Spleen (tissue), 11 donors: ENCODE results near the gene NKX2-4. TPM values are rescaled to one million over a fixed set of nuclear protein-coding genes. Genes with fewer than 3 reads are reported as not detected.

Source experiments
- DNase-seq: peaks from one replicate; pipeline ENCODE4 v3.0.0-alpha.2; 2020
- H3K27ac ChIP-seq, 8 donors: fragments of 200-600 bp; sonication (generic) in 7 of 8; 1 replicate in 4 of 8; 2 replicates in 4 of 8; pipeline versions ENCODE4 v1.5.0 to v1.8.0; 2016 to 2021; ENCODE audit warnings: inconsistent platforms in 4 of 8, mild to moderate bottlenecking in 4 of 8, moderate library complexity in 1 of 8
- H3K27me3 ChIP-seq, 7 donors: fragments of 200-600 bp; sonication (generic) in 6 of 7; replicated peaks in 1 of 7; 1 replicate in 4 of 7; 2 replicates in 3 of 7; pipeline versions ENCODE4 v1.5.0 to v1.8.0; 2016 to 2021; ENCODE audit warnings: inconsistent platforms in 3 of 7, mild to moderate bottlenecking in 1 of 7
- H3K36me3 ChIP-seq, 6 donors: fragments of 200-600 bp; sonication (generic) in 5 of 6; 1 replicate in 4 of 6; 2 replicates in 2 of 6; pipeline versions ENCODE4 v1.5.0 to v1.8.0; 2016 to 2021; ENCODE audit warnings: inconsistent platforms in 2 of 6
- H3K4me1 ChIP-seq, 6 donors: fragments of 200-600 bp; sonication (generic) in 5 of 6; 1 replicate in 3 of 6; 2 replicates in 3 of 6; pipeline versions ENCODE4 v1.5.0 to v1.8.0; 2016 to 2021; ENCODE audit warnings: inconsistent platforms in 3 of 6
- H3K4me3 ChIP-seq, 8 donors: fragments of 200-600 bp; sonication (generic) in 7 of 8; 1 replicate in 4 of 8; 2 replicates in 4 of 8; pipeline versions ENCODE4 v1.5.0 to v1.8.0; 2016 to 2021; ENCODE audit warnings: inconsistent platforms in 4 of 8, mild to moderate bottlenecking in 4 of 8, moderate library complexity in 2 of 8
- H3K9me3 ChIP-seq, 8 donors: fragments of 200-600 bp; sonication (generic) in 7 of 8; 1 replicate in 4 of 8; 2 replicates in 4 of 8; pipeline versions ENCODE4 v1.5.0 to v1.8.0; 2016 to 2021; ENCODE audit warnings: inconsistent platforms in 4 of 8
- POLR2A ChIP-seq, 3 donors: fragments of 450-650 bp; IDR thresholded peaks; one replicate each; pipeline ENCODE4 v1.5.1; 2017; ENCODE audit warnings: antibody characterized with exemption in 3 of 3, mild to moderate bottlenecking in 1 of 3
- POLR2AphosphoS5 ChIP-seq, 3 donors: sonication (generic); formaldehyde crosslinking; IDR thresholded peaks; one replicate each; pipeline ENCODE4 v1.5.1; 2017; ENCODE audit warnings: antibody characterized with exemption in 3 of 3
- WGBS, 5 donors: extraction: QIAGEN DNeasy Blood & Tissue Kit in 3 of 5; methylation state at CpG; one replicate each; pipeline versions ENCODE4 v1.1.5 to v1.1.7; 2013 to 2018; 5-methylcytosine and 5-hydroxymethylcytosine counted together
- intact Hi-C: fragments of 100-400 bp; cut with DNase I; formaldehyde crosslinking; loops from one replicate; pipeline ENCODE4 v1.15.0; 2023; ENCODE audit warnings: low total_unique reads
- polyA plus RNA-seq, 3 donors: library from polyadenylated mRNA; stranded (reverse); fragments of 200-250 nt; gene quantifications; one replicate each; pipeline ENCODE4 v1.2.1, GENCODE V29; 2013
- total RNA-seq, 7 donors: library from RNA; depleted of rRNA in 3 of 7; stranded (reverse); fragments of >200 nt in 3 of 7; fragmentation: NEBNext Ultra II Directional in 4 of 7; extraction: Animal tissue kit (Norgen Biotek cat#: 25700) in 4 of 7; gene quantifications; one replicate each; pipeline versions ENCODE4 v1.1.0 to v1.2.1, GENCODE V29; 2016 to 2021
- TF ChIP-seq, protein P1 (sequence below), 11 experiments: fragments of 200-600 bp in 7 of 11; fragments of 450-650 bp in 4 of 11; sonication (generic) in 4 of 11; IDR thresholded peaks in 8 of 11; conservative IDR thresholded peaks in 3 of 11; 1 replicate in 7 of 11; 2 replicates in 4 of 11; pipeline versions ENCODE4 v1.4.0 to v1.8.0; 2016 to 2021; ENCODE audit warnings: antibody characterized with exemption in 11 of 11, inconsistent platforms in 4 of 11, mild to moderate bottlenecking in 1 of 11
- donor health status: healthy with polysubstance abuse.
- donor health status: DM: no; HTN: no; CAD: no; lungs with moderate emphysema.
- donor health status: DM: no; HTN: no; CAD: no.
- donor health status: Bipolar disorder and iron deficiency.
- donor health status: healthy.
- donor health status: DM: no; HTN: no; CAD: no.
- donor health status: DM: yes; HTN: yes; CAD: no.

The NKX2-4 gene
- total and polyA plus RNA-seq, 10 donors = not detected

DNA sequence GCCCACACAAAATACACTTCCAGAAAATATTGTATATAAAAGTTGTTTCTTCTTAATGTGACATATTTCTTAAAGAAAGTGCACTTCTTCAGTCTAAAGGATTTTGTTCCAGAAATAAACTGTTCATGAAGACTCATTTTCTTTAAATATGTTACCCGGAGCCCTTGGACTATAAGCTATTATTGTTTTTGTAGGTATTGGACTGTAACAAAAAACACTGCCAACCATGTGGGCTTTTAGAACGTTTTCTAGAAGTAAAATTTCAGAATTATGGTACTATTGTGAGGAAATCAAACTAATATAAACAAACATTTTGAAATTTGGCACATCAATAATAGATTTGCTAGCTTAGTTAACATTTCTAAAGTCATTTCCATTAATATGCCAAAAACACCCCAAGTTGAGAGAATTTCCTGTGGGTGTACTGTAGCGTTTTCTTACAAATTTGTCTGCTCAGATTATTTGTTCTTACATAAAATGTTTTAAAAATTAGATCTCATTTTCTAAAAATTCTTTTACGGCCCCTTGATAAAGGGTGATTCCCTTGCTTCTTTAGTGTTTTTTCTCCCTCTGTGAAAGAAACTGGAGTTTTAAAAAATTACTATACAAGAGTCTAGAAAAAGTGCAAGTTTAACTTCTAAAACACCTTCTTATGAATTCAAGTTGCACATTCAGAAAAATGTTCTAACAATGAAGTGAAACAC is 3.4 kb downstream of the NKX2-4 start:
- intact Hi-C loops = no loop called here
- H3K36me3 ChIP-seq = peaks cover 0 to 21% (median 15%) of the 10 kb centered on the region in 6 donors
- H3K4me3 ChIP-seq = no peak overlapping the region
- no peaks in the 10 kb centered on the region for H3K9me3 ChIP-seq
- peaks cover 0 to 48% (median 25%) of the 10 kb centered on the region in 6 donors for H3K4me1 ChIP-seq
- 38 to 50% (median 39%) methylated on average over 4 of the region's 4 CpGs for WGBS, 5 donors
- no peak for DNase-seq
- H3K27me3 ChIP-seq = peaks cover 7 to 85% (median 80%) of the 10 kb centered on the region in 7 donors
- H3K27ac ChIP-seq = no peak overlapping the region
- TF ChIP-seq POLR2A (IDR thresholded peaks at IDR 0.05) (no peak), POLR2AphosphoS5 (IDR thresholded peaks at IDR 0.05) (no peak)
- TF ChIP-seq, protein P1, sequence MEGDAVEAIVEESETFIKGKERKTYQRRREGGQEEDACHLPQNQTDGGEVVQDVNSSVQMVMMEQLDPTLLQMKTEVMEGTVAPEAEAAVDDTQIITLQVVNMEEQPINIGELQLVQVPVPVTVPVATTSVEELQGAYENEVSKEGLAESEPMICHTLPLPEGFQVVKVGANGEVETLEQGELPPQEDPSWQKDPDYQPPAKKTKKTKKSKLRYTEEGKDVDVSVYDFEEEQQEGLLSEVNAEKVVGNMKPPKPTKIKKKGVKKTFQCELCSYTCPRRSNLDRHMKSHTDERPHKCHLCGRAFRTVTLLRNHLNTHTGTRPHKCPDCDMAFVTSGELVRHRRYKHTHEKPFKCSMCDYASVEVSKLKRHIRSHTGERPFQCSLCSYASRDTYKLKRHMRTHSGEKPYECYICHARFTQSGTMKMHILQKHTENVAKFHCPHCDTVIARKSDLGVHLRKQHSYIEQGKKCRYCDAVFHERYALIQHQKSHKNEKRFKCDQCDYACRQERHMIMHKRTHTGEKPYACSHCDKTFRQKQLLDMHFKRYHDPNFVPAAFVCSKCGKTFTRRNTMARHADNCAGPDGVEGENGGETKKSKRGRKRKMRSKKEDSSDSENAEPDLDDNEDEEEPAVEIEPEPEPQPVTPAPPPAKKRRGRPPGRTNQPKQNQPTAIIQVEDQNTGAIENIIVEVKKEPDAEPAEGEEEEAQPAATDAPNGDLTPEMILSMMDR (IDR thresholded peaks at IDR 0.05 in 8 of 11, conservative IDR thresholded peaks at IDR 0.05 in 3 of 11) = no peak

DNA sequence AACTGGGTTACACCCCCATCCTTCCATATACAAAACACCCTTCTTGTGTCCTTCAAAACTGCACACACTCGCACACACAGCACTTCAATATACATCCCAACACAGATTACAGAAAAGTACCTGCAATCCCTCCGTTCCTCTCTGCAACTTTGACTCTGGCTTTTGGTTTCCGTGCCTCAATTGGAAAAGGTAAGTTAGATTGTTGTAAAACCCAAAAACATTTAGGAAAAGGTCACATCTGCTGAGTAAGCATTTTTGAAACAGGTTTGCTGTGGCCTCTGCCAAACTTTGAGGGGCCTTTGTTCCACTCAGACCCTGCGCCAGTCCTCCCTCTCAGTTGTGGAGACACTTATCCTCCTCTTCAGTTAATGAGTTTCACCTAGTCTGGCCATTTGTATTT is 4.2 kb downstream of the NKX2-4 start:
- 31 to 42% (median 36%) methylated on average over 4 of the region's 4 CpGs for WGBS, 5 donors
- DNase-seq = no peak
- H3K27me3 ChIP-seq = peaks cover 7 to 77% (median 72%) of the 10 kb centered on the region in 7 donors

DNA sequence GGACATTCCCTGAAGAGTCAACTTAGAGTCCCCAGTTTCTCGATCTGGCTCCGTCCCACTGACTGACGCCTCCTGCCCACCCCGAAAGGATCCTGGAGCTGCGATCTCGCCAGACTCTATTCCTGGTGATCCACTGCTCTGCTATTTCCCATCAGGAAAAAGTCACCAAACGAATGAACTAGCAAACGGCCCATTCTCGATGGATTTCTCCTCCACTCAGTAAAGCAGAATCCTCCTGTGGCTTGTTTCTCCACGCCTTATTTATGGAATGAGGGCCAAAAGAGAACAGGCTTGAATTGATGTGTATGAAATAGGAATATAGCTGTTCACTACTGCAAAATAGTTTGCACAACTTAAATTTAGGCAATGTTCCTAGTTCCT is 5.4 kb downstream of the NKX2-4 start:
- no peak overlapping the region for H3K27ac ChIP-seq
- no peak overlapping the region for H3K4me3 ChIP-seq
- DNase-seq = no peak
- intact Hi-C loops = no loop called here
- TF ChIP-seq POLR2AphosphoS5 (IDR thresholded peaks at IDR 0.05) (no peak), POLR2A (IDR thresholded peaks at IDR 0.05) (no peak)
- TF ChIP-seq, protein P1 (IDR thresholded peaks at IDR 0.05 in 8 of 11, conservative IDR thresholded peaks at IDR 0.05 in 3 of 11) = no peak
- WGBS, 5 donors = 14 to 25% (median 16%) methylated on average over 10 of the region's 10 CpGs
- H3K9me3 ChIP-seq = no peaks in the 10 kb centered on the region
- H3K4me1 ChIP-seq = peaks cover 0 to 39% (median 22%) of the 10 kb centered on the region in 6 donors
- peaks cover 7 to 65% (median 60%) of the 10 kb centered on the region in 7 donors for H3K27me3 ChIP-seq
- peaks cover 0 to 41% (median 27%) of the 10 kb centered on the region in 6 donors for H3K36me3 ChIP-seq

More for the DNA sequence above, 4.2 kb downstream of the NKX2-4 start:
- Histone ChIP-seq H3K9me3 (no peaks in the 10 kb centered on the region), H3K27ac (no peak overlapping the region), H3K4me1 (peaks cover 0 to 48% (median 25%) of the 10 kb centered on the region in 6 donors), H3K36me3 (peaks cover 0 to 29% (median 19%) of the 10 kb centered on the region in 6 donors), H3K4me3 (no peak overlapping the region)
- no peak for TF ChIP-seq POLR2A (IDR thresholded peaks at IDR 0.05)
- TF ChIP-seq POLR2AphosphoS5 (IDR thresholded peaks at IDR 0.05) = no peak
- TF ChIP-seq, protein P1 (IDR thresholded peaks at IDR 0.05 in 8 of 11, conservative IDR thresholded peaks at IDR 0.05 in 3 of 11) = no peak
- intact Hi-C loops = no loop called here

DNA sequence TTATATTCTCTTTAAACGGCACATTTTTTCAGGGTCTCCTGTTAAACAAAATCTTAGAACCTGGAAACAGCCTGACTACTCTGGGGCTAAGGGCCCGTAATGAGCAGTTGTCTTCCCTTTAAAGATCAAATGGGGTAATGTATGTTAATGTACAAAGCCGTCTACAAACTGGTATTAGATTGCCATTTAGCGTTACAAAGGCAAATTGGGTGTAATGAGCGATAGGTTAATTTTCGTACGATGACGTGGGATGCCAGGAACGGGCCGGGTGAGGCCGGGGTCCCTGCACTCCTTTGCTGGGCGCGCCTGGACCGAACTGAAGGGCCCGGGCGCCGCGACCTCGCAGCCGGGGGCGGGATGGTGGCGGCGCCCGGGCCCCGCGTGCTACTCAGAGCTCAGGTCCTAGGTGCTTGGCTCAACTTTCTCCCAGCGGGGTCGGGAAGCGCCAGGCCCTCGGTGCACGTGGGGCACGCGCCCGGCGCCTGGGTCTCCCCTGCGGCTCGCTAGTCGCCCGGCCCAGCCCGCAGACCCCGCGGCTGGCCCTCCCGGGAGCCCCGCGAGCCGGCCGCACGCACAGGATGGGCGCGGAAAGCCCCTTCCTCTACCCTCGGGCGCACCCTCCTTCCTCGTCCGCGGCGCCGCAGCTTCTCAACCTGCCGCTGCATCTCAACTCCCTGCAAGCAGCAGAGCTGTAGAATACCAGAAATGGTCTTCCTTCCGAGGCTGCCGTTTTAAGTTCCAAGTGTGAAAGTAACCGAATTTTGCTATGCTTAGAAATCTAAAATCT is 5.9 kb downstream of the NKX2-4 start:
- peaks cover 4 to 47% (median 33%) of the 10 kb centered on the region in 6 donors for H3K36me3 ChIP-seq
- peaks cover 0 to 33% (median 16%) of the 10 kb centered on the region in 6 donors for H3K4me1 ChIP-seq
- intact Hi-C loops = no loop called here
- 20 to 35% (median 25%) methylated on average over 34 to 61 of the region's 61 CpGs for WGBS, 5 donors
- no peak overlapping the region for H3K4me3 ChIP-seq
- peaks cover 3 to 59% (median 54%) of the 10 kb centered on the region in 7 donors for H3K27me3 ChIP-seq
- H3K9me3 ChIP-seq = no peaks in the 10 kb centered on the region
- peak; percentile 74 for DNase-seq
- TF ChIP-seq, protein P1 (IDR thresholded peaks at IDR 0.05 in 8 of 11, conservative IDR thresholded peaks at IDR 0.05 in 3 of 11) = no peak
- TF ChIP-seq POLR2AphosphoS5 (IDR thresholded peaks at IDR 0.05) = peak in 1 of 3 donors; percentile 48
- H3K27ac ChIP-seq = no peak overlapping the region
